GM19328 (cell line): Measurements from ENCODE around the gene ERBB4.

ENCODE experiments used
- ATAC-seq: cut with Tn5 transposase; IDR thresholded peaks from one replicate; pipeline ENCODE4 v1.9.1; 2021; ENCODE audit warnings: mild to moderate bottlenecking, moderate library complexity; ENCODE audit not compliant: unreplicated experiment

ERBB4 gene

GRCh38 chr2:212097001-212097400 lies 441.6 kb downstream of the ERBB4 start:
- ATAC-seq = no peak

- no peak for ATAC-seq
Observed at GRCh38 chr2:212089873-212090272, 448.7 kb downstream of the ERBB4 start.

- ATAC-seq = no peak
Observed at GRCh38 chr2:212088353-212088752, 450.2 kb downstream of the ERBB4 start.

- no peak for ATAC-seq
Observed at GRCh38 chr2:212083492-212083891, 455.1 kb downstream of the ERBB4 start.

- ATAC-seq = no peak
Observed at GRCh38 chr2:212078103-212078502, 460.5 kb downstream of the ERBB4 start.

- no peak for ATAC-seq
Observed at GRCh38 chr2:212076456-212076855, 462.1 kb downstream of the ERBB4 start.

- no peak for ATAC-seq
Observed at GRCh38 chr2:212073360-212073759, 465.2 kb downstream of the ERBB4 start.

- no peak for ATAC-seq
Observed at GRCh38 chr2:212066546-212066945, 472.1 kb downstream of the ERBB4 start.

GRCh38 chr2:212064318-212064717 lies 474.3 kb downstream of the ERBB4 start:
- ATAC-seq = no peak

GRCh38 chr2:212052412-212053159 lies 486.0 kb downstream of the ERBB4 start:
- no peak for ATAC-seq

- no peak for ATAC-seq
Observed at GRCh38 chr2:212050871-212051270, 487.7 kb downstream of the ERBB4 start.

- ATAC-seq = no peak
Observed at GRCh38 chr2:212042562-212042961, 496.0 kb downstream of the ERBB4 start.

- ATAC-seq = no peak
Observed at GRCh38 chr2:212037062-212037461, 501.5 kb downstream of the ERBB4 start.

GRCh38 chr2:212034841-212035585 lies 503.6 kb downstream of the ERBB4 start:
- ATAC-seq = no peak

GRCh38 chr2:212033888-212034287 lies 504.7 kb downstream of the ERBB4 start:
- no peak for ATAC-seq

GRCh38 chr2:212032536-212033219 lies 505.9 kb downstream of the ERBB4 start:
- ATAC-seq = no peak

GRCh38 chr2:212032032-212032431 lies 506.6 kb downstream of the ERBB4 start:
- no peak for ATAC-seq

- no peak for ATAC-seq
Observed at GRCh38 chr2:212030709-212031108, 507.9 kb downstream of the ERBB4 start.

GRCh38 chr2:212028798-212029394 lies 509.7 kb downstream of the ERBB4 start:
- no peak for ATAC-seq

GRCh38 chr2:212027681-212028628 lies 510.6 kb downstream of the ERBB4 start:
- ATAC-seq = no peak
